Neural cell (in vitro differentiated cells): ENCODE measurements around the gene GRAMD4.

Experiments
- CTCF ChIP-seq: fragments of 450-650 bp; IDR thresholded peaks from 2 replicates; pipeline ENCODE4 v1.5.1; 2014; ENCODE audit warnings: antibody characterized with exemption, mild to moderate bottlenecking, moderate library complexity; ENCODE audit not compliant: poor library complexity, severe bottlenecking
- SMC3 ChIP-seq: fragments of 450-650 bp; conservative IDR thresholded peaks from 2 replicates; pipeline ENCODE4 v1.6.1; 2014; ENCODE audit warnings: antibody characterized with exemption, mild to moderate bottlenecking, moderate library complexity; ENCODE audit not compliant: poor library complexity

GRCh38 chr22:46590334-46590733, 29.9 kb upstream of the GRAMD4 start:
- no peak for TF ChIP-seq CTCF
- no peak for TF ChIP-seq SMC3
